AG04449 (cell line): ENCODE results near the gene CD6.

Experiments
- CTCF ChIA-PET: fragments of 350-600 bp; formaldehyde crosslinking; extraction: SDS; loops from one replicate; lab custom pipeline; 2021; ENCODE audit warnings: antibody characterized with exemption; lab: Yijun Ruan, JAX
- POLR2A ChIA-PET: fragments of 400-600, 350-600 bp; formaldehyde crosslinking; extraction: SDS; loops from one replicate; lab custom pipeline; 2020; ENCODE audit warnings: antibody characterized with exemption, inconsistent platforms; lab: Yijun Ruan, JAX
- DNase-seq: peaks from one replicate; pipeline ENCODE4 v3.0.0-alpha.2; 2010; ENCODE audit warnings: low read depth, low spot score
- H3K4me3 ChIP-seq: 2 replicates; pipeline ENCODE4 v1.5.1; 2011; ENCODE audit warnings: low read depth, mild to moderate bottlenecking, control low read depth, low read length
- TF ChIP-seq, protein P1 (sequence below): IDR thresholded peaks from one replicate; pipeline ENCODE4 v1.5.1; 2011; ENCODE audit warnings: mild to moderate bottlenecking, moderate library complexity, low read length, control low read depth, inconsistent platforms; ENCODE audit not compliant: insufficient read depth; ENCODE audit errors: missing control alignments

CD6 gene

DNA sequence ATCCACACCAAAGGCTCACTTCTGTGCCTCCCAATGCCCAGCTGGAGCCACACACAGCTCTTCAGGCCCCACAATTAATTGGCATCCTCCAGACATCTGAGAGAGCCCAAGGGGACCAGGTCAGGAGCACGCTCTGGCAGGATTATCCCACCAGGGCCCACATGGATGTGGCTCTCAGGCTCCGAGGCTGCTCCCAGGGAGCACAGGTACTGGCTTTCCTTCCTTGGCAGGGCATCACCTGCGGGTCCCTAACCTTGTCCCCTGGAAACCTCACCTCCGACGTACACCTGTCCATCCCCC, 54.3 kb downstream of the CD6 start:
- CTCF ChIA-PET = no interaction called here

GRCh38 chr11:61026121-61027031, 54.9 kb downstream of the CD6 start:
- no peak for DNase-seq
- H3K4me3 ChIP-seq = no peak overlapping the region
- TF ChIP-seq, protein P1, sequence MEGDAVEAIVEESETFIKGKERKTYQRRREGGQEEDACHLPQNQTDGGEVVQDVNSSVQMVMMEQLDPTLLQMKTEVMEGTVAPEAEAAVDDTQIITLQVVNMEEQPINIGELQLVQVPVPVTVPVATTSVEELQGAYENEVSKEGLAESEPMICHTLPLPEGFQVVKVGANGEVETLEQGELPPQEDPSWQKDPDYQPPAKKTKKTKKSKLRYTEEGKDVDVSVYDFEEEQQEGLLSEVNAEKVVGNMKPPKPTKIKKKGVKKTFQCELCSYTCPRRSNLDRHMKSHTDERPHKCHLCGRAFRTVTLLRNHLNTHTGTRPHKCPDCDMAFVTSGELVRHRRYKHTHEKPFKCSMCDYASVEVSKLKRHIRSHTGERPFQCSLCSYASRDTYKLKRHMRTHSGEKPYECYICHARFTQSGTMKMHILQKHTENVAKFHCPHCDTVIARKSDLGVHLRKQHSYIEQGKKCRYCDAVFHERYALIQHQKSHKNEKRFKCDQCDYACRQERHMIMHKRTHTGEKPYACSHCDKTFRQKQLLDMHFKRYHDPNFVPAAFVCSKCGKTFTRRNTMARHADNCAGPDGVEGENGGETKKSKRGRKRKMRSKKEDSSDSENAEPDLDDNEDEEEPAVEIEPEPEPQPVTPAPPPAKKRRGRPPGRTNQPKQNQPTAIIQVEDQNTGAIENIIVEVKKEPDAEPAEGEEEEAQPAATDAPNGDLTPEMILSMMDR = no peak
- POLR2A ChIA-PET = no interaction called here
- CTCF ChIA-PET = no interaction called here

More for the DNA sequence above, 54.3 kb downstream of the CD6 start:
- no peak for DNase-seq
- no peak overlapping the region for H3K4me3 ChIP-seq
- TF ChIP-seq, protein P1 = no peak
- POLR2A ChIA-PET = interaction anchor here (0.6 kb wide), 1 partner anchor 261 kb away, joined by 6 read pairs; no protein-coding TSS in a partner anchor

GRCh38 chr11:61027141-61027840, 55.8 kb downstream of the CD6 start:
- POLR2A ChIA-PET = no interaction called here
- CTCF ChIA-PET = no interaction called here

GRCh38 chr11:61028135-61028729, 56.8 kb downstream of the CD6 start:
- no peak for DNase-seq
- ChIA-PET CTCF (no interaction called here), POLR2A (no interaction called here)
- TF ChIP-seq, protein P1 = no peak
- no peak overlapping the region for H3K4me3 ChIP-seq

More at GRCh38 chr11:61027141-61027840, 55.8 kb downstream of the CD6 start:
- TF ChIP-seq, protein P1 = no peak
- no peak for DNase-seq
- H3K4me3 ChIP-seq = no peak overlapping the region

- TF ChIP-seq, protein P1 = no peak
- POLR2A ChIA-PET = no interaction called here
- CTCF ChIA-PET = no interaction called here
- DNase-seq = no peak
- no peak overlapping the region for H3K4me3 ChIP-seq
Measured at GRCh38 chr11:61032824-61033223, 61.3 kb downstream of the CD6 start.

GRCh38 chr11:61033417-61033816, 61.9 kb downstream of the CD6 start:
- TF ChIP-seq, protein P1 = no peak
- CTCF ChIA-PET = no interaction called here
- POLR2A ChIA-PET = no interaction called here
- H3K4me3 ChIP-seq = no peak overlapping the region
- no peak for DNase-seq
